PFSK-1 (cell line): Measurements from ENCODE around the gene EDRF1.

Experiments
- REST ChIP-seq, 2 experiments: IDR thresholded peaks; 2 replicates each; pipeline versions ENCODE4 v1.6.1 to v1.8.0; 2011 to 2012; ENCODE audit warnings: low read depth in 2 of 2, low read length in 2 of 2, control low read depth in 1 of 2, inconsistent platforms in 1 of 2, mild to moderate bottlenecking in 1 of 2, moderate library complexity in 1 of 2; ENCODE audit not compliant: insufficient read depth in 1 of 2
- SIN3A ChIP-seq: IDR thresholded peaks from 2 replicates; pipeline ENCODE4 v1.6.1; 2012; ENCODE audit warnings: mild to moderate bottlenecking, low read length, moderate library complexity, borderline replicate concordance; ENCODE audit not compliant: insufficient read depth

GRCh38 chr10:125773687-125774543, 54.4 kb downstream of the EDRF1 start:
- TF ChIP-seq REST (IDR thresholded peaks at IDR 0.05; ENCODE audit: insufficient read depth in 1 of 2, low read depth in 2 of 2, low read length in 2 of 2) (no peak), SIN3A (no peak)
